DND-41 (cell line): ENCODE results near the gene RFESD.

Experiments
- ATAC-seq: fragments of 200-7000 bp; cut with Tn5 transposase; 3 replicates; pipeline ENCODE4 v1.9.1; 2021; ENCODE audit warnings: low read depth; ENCODE audit not compliant: insufficient read depth
- DNase-seq: peaks from one replicate; pipeline ENCODE4 v3.0.0-alpha.2; 2020
- H2AFZ ChIP-seq: 2 replicates; pipeline ENCODE4 v1.6.0; 2012; ENCODE audit warnings: low read depth, low read length
- H3K27ac ChIP-seq: 2 replicates; pipeline ENCODE4 v1.5.1; 2012; ENCODE audit warnings: low read length, inconsistent platforms
- H3K27me3 ChIP-seq: fragments of 200-600 bp; sonication (generic); 2 replicates; pipeline ENCODE4 v1.6.0; 2012; ENCODE audit warnings: low read length, mild to moderate bottlenecking, inconsistent platforms; ENCODE audit not compliant: insufficient read depth, poor library complexity
- H3K36me3 ChIP-seq: 2 replicates; pipeline ENCODE4 v1.5.1; 2012; ENCODE audit warnings: low read length, inconsistent platforms; ENCODE audit not compliant: insufficient read depth
- H3K4me1 ChIP-seq: 2 replicates; pipeline ENCODE4 v1.5.1; 2012; ENCODE audit warnings: mild to moderate bottlenecking, low read length; ENCODE audit not compliant: insufficient read depth
- H3K4me2 ChIP-seq: 2 replicates; pipeline ENCODE4 v1.6.0; 2012; ENCODE audit warnings: mild to moderate bottlenecking, moderate library complexity, low read length, inconsistent platforms; ENCODE audit not compliant: insufficient read depth
- H3K4me3 ChIP-seq, 2 experiments: fragments of 200-600 bp in 1 of 2; shearing (Covaris generic) in 1 of 2; 2 replicates each; pipeline ENCODE4 v1.5.1; 2012 to 2016; ENCODE audit warnings: inconsistent platforms in 2 of 2, low read length in 2 of 2, mild to moderate bottlenecking in 2 of 2, low read depth in 1 of 2, moderate library complexity in 1 of 2
- H3K79me2 ChIP-seq: 2 replicates; pipeline ENCODE4 v1.6.0; 2012; ENCODE audit warnings: low read length, inconsistent platforms; ENCODE audit not compliant: insufficient read depth
- H3K9ac ChIP-seq: 2 replicates; pipeline ENCODE4 v1.6.0; 2012; ENCODE audit warnings: low read depth, mild to moderate bottlenecking, inconsistent platforms, low read length, moderate library complexity
- H3K9me3 ChIP-seq: 2 replicates; pipeline ENCODE4 v1.5.1; 2012; ENCODE audit warnings: low read length, moderate library complexity, mild to moderate bottlenecking, inconsistent platforms; ENCODE audit not compliant: insufficient read depth, severe bottlenecking
- H4K20me1 ChIP-seq: 2 replicates; pipeline ENCODE4 v1.6.0; 2012; ENCODE audit warnings: low read length; ENCODE audit not compliant: insufficient read depth
- CTCF ChIP-seq: IDR thresholded peaks from 2 replicates; pipeline ENCODE4 v1.5.1; 2012; ENCODE audit warnings: borderline replicate concordance, low read length, moderate library complexity, mild to moderate bottlenecking; ENCODE audit not compliant: poor library complexity, severe bottlenecking; ENCODE audit errors: extremely low read depth
- EZH2 ChIP-seq: IDR thresholded peaks from 3 replicates; pipeline ENCODE4 v1.6.1; 2012; ENCODE audit warnings: borderline replicate concordance, low read depth, mild to moderate bottlenecking, moderate library complexity, low read length, inconsistent platforms; ENCODE audit not compliant: severe bottlenecking

RFESD gene

GRCh38 chr5:95664204-95664786, 17.7 kb downstream of the RFESD start:
- Histone ChIP-seq H3K4me1 (peaks cover 8% of the 10 kb centered on the region), H3K27ac (0 out of 2 replicates have a peak overlapping the region, but pooled peaks have one; percentile 26), H3K9ac (no peak overlapping the region), H3K9me3 (no peaks in the 10 kb centered on the region), H3K27me3 (no peaks in the 10 kb centered on the region), H3K4me3 (no peak overlapping the region), H2AFZ (peak overlapping the region; percentile 59), H3K36me3 (no peaks in the 10 kb centered on the region), H3K79me2 (no peaks in the 10 kb centered on the region), H4K20me1 (no peaks in the 10 kb centered on the region), H3K4me2 (peak overlapping the region; percentile 18; the same call in 1 of the 2 replicates)
- ATAC-seq: no peak
- peak; percentile 38 for DNase-seq
- TF ChIP-seq CTCF (peak; percentile 89), EZH2 (no peak)

GRCh38 chr5:95667061-95667618, 20.6 kb downstream of the RFESD start:
- Histone ChIP-seq H3K79me2 (no peaks in the 10 kb centered on the region), H4K20me1 (no peaks in the 10 kb centered on the region), H3K9me3 (no peaks in the 10 kb centered on the region), H3K36me3 (no peaks in the 10 kb centered on the region), H3K4me2 (no peak overlapping the region), H3K27me3 (no peaks in the 10 kb centered on the region), H3K9ac (no peak overlapping the region), H3K4me1 (peaks cover 8% of the 10 kb centered on the region), H3K4me3 (no peak overlapping the region), H3K27ac (no peak overlapping the region), H2AFZ (no peak overlapping the region)
- ATAC-seq (no peak), DNase-seq (no peak)
- TF ChIP-seq EZH2: no peak

- Histone ChIP-seq H3K4me1 (peaks cover 8% of the 10 kb centered on the region), H2AFZ (no peak overlapping the region), H3K27ac (no peak overlapping the region), H3K36me3 (no peaks in the 10 kb centered on the region), H3K4me2 (no peak overlapping the region), H4K20me1 (no peaks in the 10 kb centered on the region), H3K9ac (no peak overlapping the region), H3K4me3 (no peak overlapping the region), H3K27me3 (no peaks in the 10 kb centered on the region), H3K9me3 (no peaks in the 10 kb centered on the region), H3K79me2 (no peaks in the 10 kb centered on the region)
- ATAC-seq (no peak), DNase-seq (no peak)
- TF ChIP-seq EZH2 (no peak), CTCF (no peak)
Observed at GRCh38 chr5:95667678-95668077, 21.1 kb downstream of the RFESD start.

- Histone ChIP-seq H3K9ac (no peak overlapping the region), H3K4me3 (no peak overlapping the region), H3K36me3 (no peaks in the 10 kb centered on the region), H4K20me1 (no peaks in the 10 kb centered on the region), H3K79me2 (no peaks in the 10 kb centered on the region), H3K9me3 (no peaks in the 10 kb centered on the region), H2AFZ (no peak overlapping the region), H3K27ac (no peak overlapping the region), H3K4me1 (peaks cover 8% of the 10 kb centered on the region), H3K27me3 (no peaks in the 10 kb centered on the region), H3K4me2 (no peak overlapping the region)
- ATAC-seq: no peak
- no peak for DNase-seq
- TF ChIP-seq EZH2: no peak
- no peak for TF ChIP-seq CTCF
Observed at GRCh38 chr5:95668216-95668615, 21.6 kb downstream of the RFESD start.
